ENCODE results near the gene LMO1. TPM values are rescaled to one million over a fixed set of nuclear protein-coding genes. Genes with fewer than 3 reads are reported as not detected.

Gene LMO1
- total and polyA plus RNA-seq, 4 donors = not detected

DNA sequence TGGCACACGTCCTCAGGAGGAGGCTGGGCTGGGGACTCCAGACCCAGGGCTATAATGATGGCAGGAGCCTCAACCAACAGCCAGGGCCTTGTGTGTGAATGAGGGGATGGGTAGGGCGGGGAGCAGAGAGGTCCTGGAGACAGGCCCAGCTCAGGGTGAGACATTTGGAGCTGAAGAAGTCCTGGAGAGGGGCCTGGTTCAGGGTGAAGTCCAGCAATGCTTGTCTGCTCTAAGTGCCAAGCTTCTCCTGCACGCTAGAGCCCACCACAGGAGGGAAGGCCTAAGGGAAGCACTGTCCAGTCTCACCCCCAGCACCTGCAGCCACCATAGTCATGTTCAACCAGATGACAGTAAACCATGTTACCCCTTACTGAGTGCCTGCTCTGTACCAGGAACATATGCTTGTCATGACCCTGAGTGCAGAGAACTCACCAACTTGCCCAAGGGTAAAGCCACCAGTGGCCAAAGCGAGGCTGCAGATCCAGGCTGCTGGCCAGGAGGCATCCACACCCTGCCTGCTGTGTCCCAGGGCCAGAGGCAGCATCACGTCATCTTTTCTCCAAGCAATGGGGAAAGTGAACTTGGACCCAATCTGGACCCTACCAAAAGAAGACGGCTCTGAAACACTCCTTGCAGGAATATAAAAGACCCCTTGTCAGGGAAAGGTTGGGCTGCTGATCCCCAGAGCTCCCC, 24.0 kb downstream of the LMO1 start:
- TF ChIP-seq CTCF (IDR thresholded peaks at IDR 0.05; ENCODE audit: low read depth, low read length, missing input control) (no peak), YY1 (IDR thresholded peaks at IDR 0.05) (no peak), ZBTB33 (IDR thresholded peaks at IDR 0.05) (no peak), RAD21 (IDR thresholded peaks at IDR 0.05) (no peak), SP1 (IDR thresholded peaks at IDR 0.05) (no peak), FOXA2 (IDR thresholded peaks at IDR 0.05) (no peak)
- TF ChIP-seq, protein P1, sequence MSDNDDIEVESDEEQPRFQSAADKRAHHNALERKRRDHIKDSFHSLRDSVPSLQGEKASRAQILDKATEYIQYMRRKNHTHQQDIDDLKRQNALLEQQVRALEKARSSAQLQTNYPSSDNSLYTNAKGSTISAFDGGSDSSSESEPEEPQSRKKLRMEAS (IDR thresholded peaks at IDR 0.05) = no peak
- Histone ChIP-seq H3K4me1 (ENCODE audit: control insufficient read depth in 4 of 4, insufficient read depth in 4 of 4, low read length in 3 of 4) (no peaks in the 10 kb centered on the region), H3K4me3 (ENCODE audit: low read depth in 1 of 3, low read length in 3 of 3) (no peak overlapping the region), H3K9me3 (ENCODE audit: control insufficient read depth in 4 of 4, low read length in 3 of 4) (no peaks in the 10 kb centered on the region), H3K27ac (ENCODE audit: low read depth in 1 of 2, low read length in 2 of 2) (no peak overlapping the region), H3K9ac (ENCODE audit: low read depth in 1 of 2, low read length in 2 of 2) (no peak overlapping the region), H3K36me3 (ENCODE audit: control insufficient read depth in 4 of 4, insufficient read depth in 3 of 4, low read depth in 1 of 4, low read length in 3 of 4) (no peaks in the 10 kb centered on the region), H3K27me3 (ENCODE audit: control insufficient read depth in 4 of 4, insufficient read depth in 4 of 4, low read length in 3 of 4) (no peaks in the 10 kb centered on the region)
- DNase-seq (ENCODE audit: low spot score) = no peak
- 86% methylated on average over 6 of the region's 6 CpGs for WGBS

DNA sequence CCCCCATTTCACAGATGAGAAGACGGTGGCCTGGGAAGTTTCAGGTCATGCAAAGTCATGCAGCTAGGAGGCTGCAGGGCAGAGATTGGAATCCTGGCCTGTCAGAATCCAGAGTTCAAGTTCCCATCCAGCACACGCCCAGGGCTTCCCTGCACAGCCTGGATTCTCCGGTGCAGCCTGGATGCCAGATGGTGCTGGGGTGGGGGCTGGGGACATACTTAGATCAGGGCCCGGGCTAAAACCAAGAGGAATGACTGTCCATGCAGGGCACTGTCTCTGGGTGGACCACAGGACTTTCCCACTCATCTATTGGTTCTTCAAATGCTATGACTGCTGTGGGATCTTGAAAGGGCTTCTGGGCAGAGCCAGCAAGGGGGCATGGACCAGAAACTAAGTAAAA, 24.6 kb downstream of the LMO1 start:
- TF ChIP-seq GABPA (IDR thresholded peaks at IDR 0.05 in 1 of 2, conservative IDR thresholded peaks at IDR 0.05 in 1 of 2) (no peak), ZBTB33 (IDR thresholded peaks at IDR 0.05) (no peak), HNF4A (conservative IDR thresholded peaks at IDR 0.05) (no peak), YY1 (IDR thresholded peaks at IDR 0.05) (no peak), JUND (IDR thresholded peaks at IDR 0.05) (no peak), HNF4G (IDR thresholded peaks at IDR 0.05) (no peak), REST (IDR thresholded peaks at IDR 0.05) (no peak), RAD21 (IDR thresholded peaks at IDR 0.05) (no peak), NR2F2 (IDR thresholded peaks at IDR 0.05) (no peak), CTCF (IDR thresholded peaks at IDR 0.05; ENCODE audit: low read depth, low read length, missing input control) (no peak), RXRA (IDR thresholded peaks at IDR 0.05) (no peak), FOXA1 (IDR thresholded peaks at IDR 0.05) (no peak), ATF3 (IDR thresholded peaks at IDR 0.05) (no peak), EGR1 (IDR thresholded peaks at IDR 0.05; ENCODE audit: low read depth in 2 of 2) (no peak), TAF1 (conservative IDR thresholded peaks at IDR 0.05) (no peak), FOXA2 (IDR thresholded peaks at IDR 0.05) (no peak), SP1 (IDR thresholded peaks at IDR 0.05) (no peak)
- TF ChIP-seq, protein P1 (IDR thresholded peaks at IDR 0.05) = no peak
- no peak for DNase-seq (ENCODE audit: low spot score)
- no peak overlapping the region for H3K27ac ChIP-seq (ENCODE audit: low read depth in 1 of 2, low read length in 2 of 2)
- no peak overlapping the region for H3K9ac ChIP-seq (ENCODE audit: low read depth in 1 of 2, low read length in 2 of 2)
- H3K36me3 ChIP-seq (ENCODE audit: control insufficient read depth in 4 of 4, insufficient read depth in 3 of 4, low read depth in 1 of 4, low read length in 3 of 4) = no peaks in the 10 kb centered on the region
- no peak overlapping the region for H3K4me3 ChIP-seq (ENCODE audit: low read depth in 1 of 3, low read length in 3 of 3)
- no peaks in the 10 kb centered on the region for H3K27me3 ChIP-seq (ENCODE audit: control insufficient read depth in 4 of 4, insufficient read depth in 4 of 4, low read length in 3 of 4)
- no peaks in the 10 kb centered on the region for H3K4me1 ChIP-seq (ENCODE audit: control insufficient read depth in 4 of 4, insufficient read depth in 4 of 4, low read length in 3 of 4)
- no peaks in the 10 kb centered on the region for H3K9me3 ChIP-seq (ENCODE audit: control insufficient read depth in 4 of 4, low read length in 3 of 4)
- WGBS = 84% methylated on average over 4 of the region's 4 CpGs
